GM23338 (cell line): Measurements from ENCODE around the gene CNTNAP2. TPM values are rescaled to one million over a fixed set of nuclear protein-coding genes. Genes with fewer than 3 reads are reported as not detected.

ENCODE experiments used
- ATAC-seq: fragments of 200-7000 bp; cut with Tn5 transposase; 3 replicates; pipeline ENCODE4 v1.9.1; 2020
- DNase-seq: peaks from one replicate; pipeline ENCODE4 v3.0.0-alpha.2; 2015; ENCODE audit warnings: low spot score
- H2AFZ ChIP-seq: fragments of 200-600 bp; sonication (generic); 2 replicates; pipeline ENCODE4 v1.8.0; 2016; ENCODE audit warnings: antibody characterized with exemption, mild to moderate bottlenecking, moderate library complexity
- H3F3A ChIP-seq: fragments of 200-600 bp; sonication (generic); replicated peaks from 2 replicates; pipeline ENCODE4 v1.8.0; 2017; ENCODE audit warnings: antibody characterized with exemption, mixed run types, low read depth
- H3K27ac ChIP-seq: fragments of 200-600 bp; sonication (generic); 2 replicates; pipeline ENCODE4 v1.6.1; 2016; ENCODE audit warnings: low read depth
- H3K27me3 ChIP-seq: fragments of 200-600 bp; sonication (generic); 2 replicates; pipeline ENCODE4 v1.8.0; 2016; ENCODE audit warnings: mild to moderate bottlenecking, mixed run types, moderate library complexity; ENCODE audit not compliant: insufficient read depth
- H3K36me3 ChIP-seq: fragments of 200-600 bp; sonication (generic); 2 replicates; pipeline ENCODE4 v1.8.0; 2016; ENCODE audit warnings: mild to moderate bottlenecking; ENCODE audit not compliant: insufficient read depth
- H3K4me1 ChIP-seq: fragments of 200-600 bp; sonication (generic); 2 replicates; pipeline ENCODE4 v1.8.0; 2016; ENCODE audit warnings: mild to moderate bottlenecking, moderate library complexity; ENCODE audit not compliant: insufficient read depth
- H3K4me2 ChIP-seq: fragments of 200-600 bp; sonication (generic); 2 replicates; pipeline ENCODE4 v1.7.1; 2017; ENCODE audit warnings: mixed run types
- H3K4me3 ChIP-seq: fragments of 200-600 bp; sonication (generic); 2 replicates; pipeline ENCODE4 v1.6.1; 2016; ENCODE audit warnings: mixed run types
- H3K79me2 ChIP-seq: fragments of 200-600 bp; sonication (generic); replicated peaks from 2 replicates; pipeline ENCODE4 v1.8.0; 2017; ENCODE audit warnings: mild to moderate bottlenecking; ENCODE audit not compliant: insufficient read depth
- H3K9me2 ChIP-seq: fragments of 200-600 bp; sonication (generic); 2 replicates; pipeline ENCODE4 v1.8.0; 2017; ENCODE audit not compliant: insufficient read depth
- H4K20me1 ChIP-seq: fragments of 200-600 bp; sonication (generic); replicated peaks from 2 replicates; pipeline ENCODE4 v1.8.0; 2017; ENCODE audit warnings: mild to moderate bottlenecking; ENCODE audit not compliant: insufficient read depth
- H3K27ac Mint-ChIP-seq: 2 replicates; pipeline ENCODE4 v1.8.0; 2020; ENCODE audit warnings: inconsistent platforms, mild to moderate bottlenecking, moderate library complexity, mixed read lengths
- H3K27me3 Mint-ChIP-seq: 3 replicates; pipeline ENCODE4 v1.8.0; 2022; ENCODE audit warnings: low read depth, mild to moderate bottlenecking, moderate library complexity, mixed read lengths, inconsistent platforms; ENCODE audit not compliant: insufficient read depth, poor library complexity
- H3K36me3 Mint-ChIP-seq: 3 replicates; pipeline ENCODE4 v1.8.0; 2021; ENCODE audit warnings: low read depth, mild to moderate bottlenecking, inconsistent platforms, moderate library complexity, mixed read lengths
- H3K4me1 Mint-ChIP-seq: 3 replicates; pipeline ENCODE4 v1.8.0; 2020; ENCODE audit warnings: mild to moderate bottlenecking, inconsistent platforms, mixed read lengths
- H3K4me3 Mint-ChIP-seq: 3 replicates; pipeline ENCODE4 v1.8.0; 2021; ENCODE audit warnings: moderate library complexity, mild to moderate bottlenecking, inconsistent platforms, mixed read lengths
- H3K9me3 Mint-ChIP-seq: 3 replicates; pipeline ENCODE4 v1.8.0; 2020; ENCODE audit warnings: moderate library complexity, mild to moderate bottlenecking, inconsistent platforms, mixed read lengths
- EZH2 ChIP-seq: fragments of 200-600 bp; sonication (generic); IDR thresholded peaks from one replicate; pipeline ENCODE4 v1.8.0; 2017; ENCODE audit warnings: antibody characterized with exemption, mild to moderate bottlenecking, low read depth; ENCODE audit not compliant: unreplicated experiment
- EZH2phosphoT487 ChIP-seq: fragments of 200-600 bp; sonication (generic); IDR thresholded peaks from one replicate; pipeline ENCODE4 v1.8.1; 2018; ENCODE audit warnings: antibody characterized with exemption; ENCODE audit not compliant: unreplicated experiment
- JUNB ChIP-seq: IDR thresholded peaks from one replicate; pipeline ENCODE4 v1.6.1; 2016; ENCODE audit warnings: antibody characterized with exemption; ENCODE audit not compliant: unreplicated experiment
- NANOG ChIP-seq: IDR thresholded peaks from 2 replicates; pipeline ENCODE4 v1.6.1; 2016; ENCODE audit warnings: antibody characterized with exemption, borderline replicate concordance
- ZNF331 ChIP-seq: fragments of 250-450 bp; sonication (Bioruptor Pico); IDR thresholded peaks from 2 replicates; pipeline ENCODE4 v1.5.0; 2020; ENCODE audit warnings: low read depth, mild to moderate bottlenecking, moderate library complexity
- ZNF462 ChIP-seq: fragments of 250-450 bp; sonication (Bioruptor Pico); IDR thresholded peaks from 2 replicates; pipeline ENCODE4 v1.5.0; 2020; ENCODE audit warnings: mild to moderate bottlenecking, moderate library complexity
- polyA plus RNA-seq: library from polyadenylated mRNA; unstranded; fragments of >200 nt; fragmentation: Nextera tagmentation; extraction: Ambion mirVana; gene quantifications from 2 replicates; pipeline ENCODE4 v1.2.1, GENCODE V29; 2016
- total RNA-seq: library from RNA; depleted of rRNA; stranded (reverse); fragments of >200 nt; shearing (Covaris generic); gene quantifications from 2 replicates; pipeline ENCODE4 v1.2.3, GENCODE V29; 2014
- TF ChIP-seq, protein P1 (sequence below): IDR thresholded peaks from 2 replicates; pipeline ENCODE4 v1.6.1; 2016; ENCODE audit warnings: antibody characterized with exemption

The CNTNAP2 gene
- total and polyA plus RNA-seq, 2 experiments from 2014 or later = 38.2 to 61.3 TPM

GRCh38 chr7:146885231-146885630 is 768.6 kb downstream of the CNTNAP2 start:
- H3K36me3 Mint-ChIP-seq = no peaks in the 10 kb centered on the region
- H3K79me2 ChIP-seq = no peaks in the 10 kb centered on the region
- no peak overlapping the region for H3K27ac Mint-ChIP-seq
- H3K27me3 ChIP-seq = no peaks in the 10 kb centered on the region
- H3K27ac ChIP-seq = no peak overlapping the region
- no peaks in the 10 kb centered on the region for H3K9me2 ChIP-seq
- no peaks in the 10 kb centered on the region for H4K20me1 ChIP-seq
- H3K4me3 Mint-ChIP-seq = no peak overlapping the region
- no peaks in the 10 kb centered on the region for H3F3A ChIP-seq
- no peak overlapping the region for H2AFZ ChIP-seq
- no peak overlapping the region for H3K4me3 ChIP-seq
- H3K4me1 Mint-ChIP-seq = no peaks in the 10 kb centered on the region
- TF ChIP-seq NANOG = no peak
- TF ChIP-seq EZH2 = no peak
- no peak for TF ChIP-seq ZNF331 (CRISPR knock-in tag)
- TF ChIP-seq, protein P1, sequence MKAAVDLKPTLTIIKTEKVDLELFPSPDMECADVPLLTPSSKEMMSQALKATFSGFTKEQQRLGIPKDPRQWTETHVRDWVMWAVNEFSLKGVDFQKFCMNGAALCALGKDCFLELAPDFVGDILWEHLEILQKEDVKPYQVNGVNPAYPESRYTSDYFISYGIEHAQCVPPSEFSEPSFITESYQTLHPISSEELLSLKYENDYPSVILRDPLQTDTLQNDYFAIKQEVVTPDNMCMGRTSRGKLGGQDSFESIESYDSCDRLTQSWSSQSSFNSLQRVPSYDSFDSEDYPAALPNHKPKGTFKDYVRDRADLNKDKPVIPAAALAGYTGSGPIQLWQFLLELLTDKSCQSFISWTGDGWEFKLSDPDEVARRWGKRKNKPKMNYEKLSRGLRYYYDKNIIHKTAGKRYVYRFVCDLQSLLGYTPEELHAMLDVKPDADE = no peak
- TF ChIP-seq EZH2phosphoT487 = no peak
- no peak for TF ChIP-seq ZNF462 (CRISPR knock-in tag)
- TF ChIP-seq JUNB = no peak
- no peaks in the 10 kb centered on the region for H3K36me3 ChIP-seq
- ATAC-seq = no peak
- no peak for DNase-seq
- H3K27me3 Mint-ChIP-seq = no peaks in the 10 kb centered on the region
- H3K4me1 ChIP-seq = no peaks in the 10 kb centered on the region
- H3K9me3 Mint-ChIP-seq = peaks cover 7% of the 10 kb centered on the region; the same call in 2 of the 3 replicates
- H3K4me2 ChIP-seq = no peak overlapping the region
